ENCODE measurements around the gene TM7SF2. TPM values are rescaled to one million over a fixed set of nuclear protein-coding genes. Genes with fewer than 3 reads are reported as not detected.

The TM7SF2 gene
- total and polyA plus RNA-seq, 2 of the 13 experiments (the other 11 are each of a cell fraction or from before 2014, with no cell fraction given), result 56.0 to 66.9 TPM

DNA sequence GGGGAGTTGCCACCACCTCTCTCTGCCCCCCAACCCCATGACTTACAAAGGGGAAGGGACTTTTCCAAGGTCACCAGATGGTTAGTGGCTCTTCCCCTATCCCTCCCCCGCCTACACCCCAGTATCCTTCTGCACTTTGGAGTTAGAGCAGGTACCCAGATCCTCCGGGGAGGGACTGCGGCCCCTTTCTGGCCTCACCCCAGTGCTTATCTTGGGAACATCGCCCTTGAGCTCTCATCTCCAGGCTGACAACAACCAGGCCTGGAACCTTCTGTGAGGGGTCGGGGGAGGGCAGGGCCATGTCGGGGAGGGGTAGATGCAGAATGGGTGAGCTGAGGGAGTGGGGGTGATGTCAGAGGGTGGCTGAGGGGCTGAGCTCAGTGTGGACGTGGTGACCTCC, 45.8 kb upstream of the TM7SF2 start (continued):
- TF ChIP-seq EP300 (IDR thresholded peaks at IDR 0.05; ENCODE audit: low read depth in 2 of 2, low read length in 2 of 2) (peak in 1 of 2 experiments; percentile 43; a peak in 1 of 4 replicates), EP300 (CRISPR knock-in tag; IDR thresholded peaks at IDR 0.05; ENCODE audit: borderline replicate concordance) (no peak), ZMAT3 (CRISPR knock-in tag; conservative IDR thresholded peaks at IDR 0.05) (no peak), ZBTB20 (CRISPR knock-in tag; IDR thresholded peaks at IDR 0.05; ENCODE audit: borderline replicate concordance, low read depth) (no peak), TSC22D2 (CRISPR knock-in tag; IDR thresholded peaks at IDR 0.05; ENCODE audit: borderline replicate concordance) (0 out of 2 replicates have a peak, but pooled peaks have one; percentile 5), ZNF616 (CRISPR knock-in tag; IDR thresholded peaks at IDR 0.05; ENCODE audit: low read depth) (no peak), ZNF430 (CRISPR knock-in tag; IDR thresholded peaks at IDR 0.05) (peak; percentile 54; the same call in 1 of the 2 replicates), PAF1 (CRISPR knock-in tag; IDR thresholded peaks at IDR 0.05) (no peak), GPN1 (CRISPR knock-in tag; IDR thresholded peaks at IDR 0.05; ENCODE audit: borderline replicate concordance) (no peak), CHCHD3 (CRISPR knock-in tag; IDR thresholded peaks at IDR 0.05) (no peak), XBP1 (CRISPR knock-in tag; IDR thresholded peaks at IDR 0.05) (no peak), JUN (CRISPR knock-in tag; IDR thresholded peaks at IDR 0.05) (no peak), ZNF317 (CRISPR knock-in tag; IDR thresholded peaks at IDR 0.05) (no peak), HNF4A (CRISPR knock-in tag; IDR thresholded peaks at IDR 0.05) (peak; percentile 53), MAFG (CRISPR knock-in tag; IDR thresholded peaks at IDR 0.05) (no peak), SMAD9 (CRISPR knock-in tag; IDR thresholded peaks at IDR 0.05) (no peak), HOXA3 (CRISPR knock-in tag; IDR thresholded peaks at IDR 0.05) (peak; percentile 23; the same call in 1 of the 2 replicates), MED13 (CRISPR knock-in tag; IDR thresholded peaks at IDR 0.05) (no peak), FOXA1 (IDR thresholded peaks at IDR 0.05) (no peak), FOXA1 (CRISPR knock-in tag; IDR thresholded peaks at IDR 0.05) (no peak), NONO (IDR thresholded peaks at IDR 0.05) (no peak), NONO (CRISPR knock-in tag; conservative IDR thresholded peaks at IDR 0.05) (0 out of 2 replicates have a peak, but pooled peaks have one; percentile 35), EHMT2 (IDR thresholded peaks at IDR 0.05; ENCODE audit: borderline replicate concordance, low read depth, low read length) (no peak), ZNF230 (CRISPR knock-in tag; IDR thresholded peaks at IDR 0.05) (no peak), HNRNPUL1 (IDR thresholded peaks at IDR 0.05; ENCODE audit: low read depth, low read length) (no peak), ZNF3 (CRISPR knock-in tag; IDR thresholded peaks at IDR 0.05) (no peak)
- TF ChIP-seq, protein P1, sequence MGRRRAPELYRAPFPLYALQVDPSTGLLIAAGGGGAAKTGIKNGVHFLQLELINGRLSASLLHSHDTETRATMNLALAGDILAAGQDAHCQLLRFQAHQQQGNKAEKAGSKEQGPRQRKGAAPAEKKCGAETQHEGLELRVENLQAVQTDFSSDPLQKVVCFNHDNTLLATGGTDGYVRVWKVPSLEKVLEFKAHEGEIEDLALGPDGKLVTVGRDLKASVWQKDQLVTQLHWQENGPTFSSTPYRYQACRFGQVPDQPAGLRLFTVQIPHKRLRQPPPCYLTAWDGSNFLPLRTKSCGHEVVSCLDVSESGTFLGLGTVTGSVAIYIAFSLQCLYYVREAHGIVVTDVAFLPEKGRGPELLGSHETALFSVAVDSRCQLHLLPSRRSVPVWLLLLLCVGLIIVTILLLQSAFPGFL (CRISPR knock-in tag; IDR thresholded peaks at IDR 0.05), result no peak
- TF ChIP-seq, protein P2, sequence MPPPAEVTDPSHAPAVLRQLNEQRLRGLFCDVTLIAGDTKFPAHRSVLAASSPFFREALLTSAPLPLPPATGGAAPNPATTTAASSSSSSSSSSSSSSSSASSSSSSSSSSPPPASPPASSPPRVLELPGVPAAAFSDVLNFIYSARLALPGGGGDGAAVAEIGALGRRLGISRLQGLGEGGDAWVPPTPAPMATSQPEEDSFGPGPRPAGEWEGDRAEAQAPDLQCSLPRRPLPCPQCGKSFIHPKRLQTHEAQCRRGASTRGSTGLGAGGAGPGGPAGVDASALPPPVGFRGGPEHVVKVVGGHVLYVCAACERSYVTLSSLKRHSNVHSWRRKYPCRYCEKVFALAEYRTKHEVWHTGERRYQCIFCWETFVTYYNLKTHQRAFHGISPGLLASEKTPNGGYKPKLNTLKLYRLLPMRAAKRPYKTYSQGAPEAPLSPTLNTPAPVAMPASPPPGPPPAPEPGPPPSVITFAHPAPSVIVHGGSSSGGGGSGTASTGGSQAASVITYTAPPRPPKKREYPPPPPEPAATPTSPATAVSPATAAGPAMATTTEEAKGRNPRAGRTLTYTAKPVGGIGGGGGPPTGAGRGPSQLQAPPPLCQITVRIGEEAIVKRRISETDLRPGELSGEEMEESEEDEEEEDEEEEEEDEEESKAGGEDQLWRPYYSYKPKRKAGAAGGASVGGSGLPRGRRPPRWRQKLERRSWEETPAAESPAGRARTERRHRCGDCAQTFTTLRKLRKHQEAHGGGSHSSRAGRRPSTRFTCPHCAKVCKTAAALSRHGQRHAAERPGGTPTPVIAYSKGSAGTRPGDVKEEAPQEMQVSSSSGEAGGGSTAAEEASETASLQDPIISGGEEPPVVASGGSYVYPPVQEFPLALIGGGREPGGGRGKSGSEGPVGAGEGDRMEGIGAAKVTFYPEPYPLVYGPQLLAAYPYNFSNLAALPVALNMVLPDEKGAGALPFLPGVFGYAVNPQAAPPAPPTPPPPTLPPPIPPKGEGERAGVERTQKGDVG (CRISPR knock-in tag; IDR thresholded peaks at IDR 0.05; ENCODE audit: borderline replicate concordance), result no peak
- TF ChIP-seq, protein P3, sequence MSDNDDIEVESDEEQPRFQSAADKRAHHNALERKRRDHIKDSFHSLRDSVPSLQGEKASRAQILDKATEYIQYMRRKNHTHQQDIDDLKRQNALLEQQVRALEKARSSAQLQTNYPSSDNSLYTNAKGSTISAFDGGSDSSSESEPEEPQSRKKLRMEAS (IDR thresholded peaks at IDR 0.05), result peak; percentile 11; the same call in 1 of the 2 replicates
- TF ChIP-seq, protein P4, sequence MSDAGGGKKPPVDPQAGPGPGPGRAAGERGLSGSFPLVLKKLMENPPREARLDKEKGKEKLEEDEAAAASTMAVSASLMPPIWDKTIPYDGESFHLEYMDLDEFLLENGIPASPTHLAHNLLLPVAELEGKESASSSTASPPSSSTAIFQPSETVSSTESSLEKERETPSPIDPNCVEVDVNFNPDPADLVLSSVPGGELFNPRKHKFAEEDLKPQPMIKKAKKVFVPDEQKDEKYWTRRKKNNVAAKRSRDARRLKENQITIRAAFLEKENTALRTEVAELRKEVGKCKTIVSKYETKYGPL (CRISPR knock-in tag; IDR thresholded peaks at IDR 0.05), result no peak

Measured in HepG2 (cell line).